HUES64 (cell line): ENCODE results near the gene SKOR1. TPM values are rescaled to one million over a fixed set of nuclear protein-coding genes. Genes with fewer than 3 reads are reported as not detected.

Experiments used
- H3K27ac ChIP-seq: 2 replicates; pipeline ENCODE4 v1.7.0; 2013; ENCODE audit warnings: low read depth, low read length, inconsistent platforms
- H3K27me3 ChIP-seq: 2 replicates; pipeline ENCODE4 v1.6.1; 2013; ENCODE audit warnings: mild to moderate bottlenecking, low read length; ENCODE audit not compliant: insufficient read depth
- H3K36me3 ChIP-seq: 2 replicates; pipeline ENCODE4 v1.6.1; 2013; ENCODE audit warnings: mild to moderate bottlenecking, low read length; ENCODE audit not compliant: insufficient read depth
- H3K4me1 ChIP-seq: 2 replicates; pipeline ENCODE4 v1.6.1; 2013; ENCODE audit warnings: mild to moderate bottlenecking, low read length, moderate library complexity; ENCODE audit not compliant: insufficient read depth
- H3K4me3 ChIP-seq: 2 replicates; pipeline ENCODE4 v1.5.1; 2013; ENCODE audit warnings: mild to moderate bottlenecking, low read length, moderate library complexity
- H3K9ac ChIP-seq: 2 replicates; pipeline ENCODE4 v1.6.1; 2013; ENCODE audit warnings: mild to moderate bottlenecking, low read depth, low read length
- H3K9me3 ChIP-seq: 2 replicates; pipeline ENCODE4 v1.6.1; 2013; ENCODE audit warnings: low read depth, low read length; ENCODE audit not compliant: insufficient read depth
- WGBS: fragments of 150-250, 120-280 bp; methylation state at CpG from one replicate; pipeline ENCODE4 v1.1.7; 2013; ENCODE audit warnings: missing lambda C conversion rate; 5-methylcytosine and 5-hydroxymethylcytosine counted together
- polyA plus RNA-seq, 2 experiments: library from polyadenylated mRNA; stranded (reverse); fragments of 50-300 nt; gene quantifications; one replicate each; pipeline ENCODE4 v1.2.3, GENCODE V29; 2013

The SKOR1 gene, protein sequence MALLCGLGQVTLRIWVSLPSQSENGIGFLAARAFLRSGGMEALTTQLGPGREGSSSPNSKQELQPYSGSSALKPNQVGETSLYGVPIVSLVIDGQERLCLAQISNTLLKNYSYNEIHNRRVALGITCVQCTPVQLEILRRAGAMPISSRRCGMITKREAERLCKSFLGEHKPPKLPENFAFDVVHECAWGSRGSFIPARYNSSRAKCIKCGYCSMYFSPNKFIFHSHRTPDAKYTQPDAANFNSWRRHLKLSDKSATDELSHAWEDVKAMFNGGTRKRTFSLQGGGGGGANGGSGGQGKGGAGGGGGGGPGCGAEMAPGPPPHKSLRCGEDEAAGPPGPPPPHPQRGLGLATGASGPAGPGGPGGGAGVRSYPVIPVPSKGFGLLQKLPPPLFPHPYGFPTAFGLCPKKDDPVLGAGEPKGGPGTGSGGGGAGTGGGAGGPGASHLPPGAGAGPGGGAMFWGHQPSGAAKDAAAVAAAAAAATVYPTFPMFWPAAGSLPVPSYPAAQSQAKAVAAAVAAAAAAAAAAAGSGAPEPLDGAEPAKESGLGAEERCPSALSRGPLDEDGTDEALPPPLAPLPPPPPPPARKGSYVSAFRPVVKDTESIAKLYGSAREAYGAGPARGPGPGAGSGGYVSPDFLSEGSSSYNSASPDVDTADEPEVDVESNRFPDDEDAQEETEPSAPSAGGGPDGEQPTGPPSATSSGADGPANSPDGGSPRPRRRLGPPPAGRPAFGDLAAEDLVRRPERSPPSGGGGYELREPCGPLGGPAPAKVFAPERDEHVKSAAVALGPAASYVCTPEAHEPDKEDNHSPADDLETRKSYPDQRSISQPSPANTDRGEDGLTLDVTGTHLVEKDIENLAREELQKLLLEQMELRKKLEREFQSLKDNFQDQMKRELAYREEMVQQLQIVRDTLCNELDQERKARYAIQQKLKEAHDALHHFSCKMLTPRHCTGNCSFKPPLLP
- polyA plus RNA-seq (2013, experiment 1 of 2) = 0.05 TPM
- polyA plus RNA-seq (2013, experiment 2 of 2) = not detected

DNA sequence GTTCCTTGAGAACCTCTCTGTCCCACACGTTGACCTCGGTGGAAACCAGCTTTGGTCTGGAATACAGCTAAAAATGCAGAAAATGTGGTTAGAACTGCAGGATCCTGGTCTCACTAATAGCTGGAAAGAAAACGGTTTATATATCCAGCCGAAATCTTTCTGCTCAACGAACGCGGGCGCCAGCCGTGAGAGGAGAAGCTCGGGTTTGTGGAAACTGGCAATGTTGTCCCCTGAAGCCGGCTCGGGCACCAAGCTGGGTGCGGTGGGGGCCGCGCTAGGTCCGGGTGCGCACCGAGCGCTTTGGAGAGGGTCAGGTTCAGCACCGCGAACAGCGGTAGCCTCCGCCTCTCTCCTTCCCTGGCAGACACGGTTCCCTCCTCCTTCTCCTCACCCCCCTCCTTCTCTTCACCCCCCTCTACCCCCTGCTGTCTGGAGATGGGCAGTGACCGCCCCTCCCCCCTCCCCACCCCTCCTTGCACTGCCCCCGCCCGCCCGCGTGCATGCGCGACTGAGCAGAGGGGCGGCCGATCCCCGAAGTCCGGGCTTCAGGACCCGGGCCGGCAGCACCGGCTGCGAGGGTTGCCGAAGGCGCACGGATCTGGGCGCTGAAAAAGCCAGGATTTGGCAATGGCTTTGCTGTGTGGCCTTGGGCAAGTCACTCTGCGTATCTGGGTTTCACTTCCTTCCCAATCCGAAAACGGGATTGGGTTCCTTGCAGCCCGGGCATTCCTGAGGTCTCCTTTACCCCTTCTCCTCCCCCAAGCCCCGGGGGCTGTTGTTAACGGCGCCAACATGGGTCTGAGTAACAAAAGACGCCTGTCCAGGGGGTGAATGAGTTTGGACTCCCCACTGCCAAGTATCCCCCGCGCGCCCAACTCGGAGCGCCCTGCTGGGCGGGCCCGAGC, at the start of gene SKOR1:
Gene SKOR1, plus strand, starts transcription at position 534 of the 905 bp plus-strand sequence. Its CDS starts 94 bp downstream, at position 628.
- H3K27me3 ChIP-seq = peaks cover 99% of the 10 kb centered on the region
- 1% methylated on average over 57 of the region's 58 CpGs for WGBS
- no peak within 1 kb of the TSS for H3K27ac ChIP-seq
- H3K36me3 ChIP-seq = no peaks in the 10 kb centered on the region
- no peak within 1 kb of the TSS for H3K9ac ChIP-seq
- H3K9me3 ChIP-seq = no peaks in the 10 kb centered on the region
- H3K4me3 ChIP-seq = peak within 1 kb of the TSS; percentile 24
- peaks cover 15% of the 10 kb centered on the region for H3K4me1 ChIP-seq

DNA sequence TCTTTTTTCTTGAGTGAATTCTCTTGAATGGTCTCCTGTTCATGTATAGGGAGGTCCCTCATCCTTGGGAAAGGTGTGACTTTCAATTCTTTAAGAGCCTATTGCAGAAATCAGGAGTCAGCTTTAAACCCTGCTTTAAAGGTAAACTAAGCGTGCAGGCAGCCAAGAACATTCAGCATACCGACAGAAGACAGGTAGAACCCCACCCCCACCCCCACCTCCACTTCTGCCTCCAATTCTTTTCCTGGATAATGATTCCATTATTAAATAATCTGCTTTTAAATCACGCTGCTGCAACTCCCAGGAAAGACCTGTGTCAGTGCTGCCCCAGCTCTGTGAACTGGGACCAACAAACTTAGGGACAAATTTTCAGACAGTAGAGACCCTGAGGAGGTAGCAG, 49.3 kb upstream of the SKOR1 start:
- H3K4me3 ChIP-seq = no peak overlapping the region
- H3K9ac ChIP-seq = no peak overlapping the region
- peaks cover 52% of the 10 kb centered on the region for H3K4me1 ChIP-seq
- H3K27ac ChIP-seq = no peak overlapping the region
- no peaks in the 10 kb centered on the region for H3K27me3 ChIP-seq
- no peaks in the 10 kb centered on the region for H3K36me3 ChIP-seq
- H3K9me3 ChIP-seq = no peaks in the 10 kb centered on the region
- WGBS = 91% methylated on average over 3 of the region's 3 CpGs

DNA sequence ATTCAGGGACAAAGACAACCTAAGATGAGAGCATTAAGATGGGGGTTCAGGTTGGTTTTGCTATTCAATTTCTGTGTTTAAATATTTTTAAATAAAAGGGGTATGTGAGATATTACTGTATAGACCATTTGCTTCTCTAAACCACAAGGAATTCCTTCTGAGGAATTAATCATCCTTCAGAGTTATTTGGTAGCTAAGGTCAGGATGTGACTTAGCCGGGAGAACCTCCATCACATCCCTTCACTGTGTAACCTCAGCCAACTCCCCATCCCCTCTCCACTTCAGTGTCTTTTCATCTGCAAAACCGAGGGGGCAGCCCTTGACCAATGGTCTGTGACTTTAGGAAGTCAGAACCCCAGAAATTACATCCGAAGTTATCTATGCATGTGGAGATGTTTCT, 48.7 kb upstream of the SKOR1 start:
- Histone ChIP-seq H3K27me3 (no peaks in the 10 kb centered on the region), H3K9ac (no peak overlapping the region), H3K4me3 (no peak overlapping the region), H3K36me3 (no peaks in the 10 kb centered on the region), H3K9me3 (no peaks in the 10 kb centered on the region), H3K4me1 (peaks cover 52% of the 10 kb centered on the region), H3K27ac (no peak overlapping the region)
- WGBS = 69% methylated on average over 3 of the region's 3 CpGs

DNA sequence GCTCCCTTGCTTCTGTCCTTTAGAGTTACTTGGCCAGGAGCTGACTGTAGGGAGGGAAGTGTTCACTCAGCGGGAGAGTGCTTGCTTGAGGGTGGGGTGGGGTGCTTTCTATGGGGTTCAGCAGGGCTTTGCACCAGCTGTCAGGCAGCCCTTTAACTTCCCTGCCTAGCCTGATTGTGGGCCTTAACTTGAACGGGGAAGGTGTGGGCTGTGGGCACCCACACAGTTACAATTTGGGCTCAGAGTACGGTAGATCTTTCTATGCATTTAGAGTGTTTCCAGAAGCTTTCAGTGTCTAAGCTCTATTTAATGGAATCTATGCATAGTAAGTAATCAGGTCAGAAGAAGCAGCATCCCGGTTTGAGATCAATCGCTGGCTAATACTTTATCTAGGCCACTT, 48.2 kb upstream of the SKOR1 start:
- H3K4me1 ChIP-seq = peaks cover 53% of the 10 kb centered on the region
- 81% methylated on average over 5 of the region's 5 CpGs for WGBS

DNA sequence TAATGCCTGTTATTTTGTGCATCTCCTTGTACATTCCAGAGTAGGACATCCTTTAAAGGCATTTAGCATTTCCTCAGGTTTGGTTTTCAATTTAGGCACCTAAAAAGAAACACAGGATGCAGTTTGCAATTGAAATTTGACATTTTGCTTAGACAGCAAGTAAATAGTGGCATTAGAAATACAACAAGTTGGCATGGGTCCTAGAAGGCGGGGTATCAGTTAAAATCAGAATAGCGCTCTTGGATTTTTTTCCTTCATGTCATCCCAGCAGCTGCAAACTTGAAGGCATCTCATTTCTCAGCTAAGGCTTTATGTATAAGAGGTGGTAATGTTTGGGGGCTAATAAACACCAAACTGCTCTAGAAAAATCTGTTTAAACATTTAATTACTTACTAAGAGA, 47.5 kb upstream of the SKOR1 start:
- no peaks in the 10 kb centered on the region for H3K36me3 ChIP-seq
- no peaks in the 10 kb centered on the region for H3K9me3 ChIP-seq
- no peak overlapping the region for H3K4me3 ChIP-seq
- 94% methylated on average over 2 of the region's 2 CpGs for WGBS
- no peak overlapping the region for H3K9ac ChIP-seq
- no peak overlapping the region for H3K27ac ChIP-seq
- H3K27me3 ChIP-seq = no peaks in the 10 kb centered on the region
- peaks cover 58% of the 10 kb centered on the region for H3K4me1 ChIP-seq

More for the DNA sequence above, 48.2 kb upstream of the SKOR1 start:
- Histone ChIP-seq H3K9ac (no peak overlapping the region), H3K4me3 (no peak overlapping the region), H3K9me3 (no peaks in the 10 kb centered on the region), H3K27ac (no peak overlapping the region), H3K27me3 (no peaks in the 10 kb centered on the region), H3K36me3 (no peaks in the 10 kb centered on the region)

DNA sequence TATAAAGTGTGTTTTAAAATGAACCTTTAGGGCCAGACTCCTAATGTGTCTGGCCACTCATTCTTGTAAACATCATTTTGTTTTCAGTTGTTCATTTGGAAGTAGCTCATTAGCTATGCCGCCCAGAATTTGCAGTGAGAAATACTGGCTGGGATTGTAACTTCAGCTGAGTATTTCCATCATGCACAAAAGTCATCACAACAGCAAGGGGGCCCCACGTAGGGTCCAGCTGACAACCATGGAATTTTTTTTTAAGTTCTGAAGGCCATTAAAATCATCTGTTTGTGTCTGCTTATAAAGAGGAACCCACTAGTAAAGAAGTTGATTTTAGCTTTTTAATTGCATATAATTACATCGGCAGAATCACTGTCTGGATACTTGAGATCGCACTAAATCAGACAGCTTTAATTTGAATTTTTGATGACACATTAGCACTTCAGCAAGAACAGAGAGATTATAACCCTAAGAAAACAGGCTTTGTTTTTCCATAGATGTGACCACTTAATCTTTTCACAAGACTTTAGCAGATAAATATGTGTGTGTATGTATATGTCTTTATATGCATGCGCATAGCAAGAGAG, 46.3 kb upstream of the SKOR1 start:
- 90% methylated on average over 5 of the region's 5 CpGs for WGBS
- H3K27me3 ChIP-seq = no peaks in the 10 kb centered on the region
- H3K4me3 ChIP-seq = no peak overlapping the region
- no peak overlapping the region for H3K27ac ChIP-seq
- no peak overlapping the region for H3K9ac ChIP-seq
- peaks cover 56% of the 10 kb centered on the region for H3K4me1 ChIP-seq
- H3K9me3 ChIP-seq = no peaks in the 10 kb centered on the region
- H3K36me3 ChIP-seq = no peaks in the 10 kb centered on the region

DNA sequence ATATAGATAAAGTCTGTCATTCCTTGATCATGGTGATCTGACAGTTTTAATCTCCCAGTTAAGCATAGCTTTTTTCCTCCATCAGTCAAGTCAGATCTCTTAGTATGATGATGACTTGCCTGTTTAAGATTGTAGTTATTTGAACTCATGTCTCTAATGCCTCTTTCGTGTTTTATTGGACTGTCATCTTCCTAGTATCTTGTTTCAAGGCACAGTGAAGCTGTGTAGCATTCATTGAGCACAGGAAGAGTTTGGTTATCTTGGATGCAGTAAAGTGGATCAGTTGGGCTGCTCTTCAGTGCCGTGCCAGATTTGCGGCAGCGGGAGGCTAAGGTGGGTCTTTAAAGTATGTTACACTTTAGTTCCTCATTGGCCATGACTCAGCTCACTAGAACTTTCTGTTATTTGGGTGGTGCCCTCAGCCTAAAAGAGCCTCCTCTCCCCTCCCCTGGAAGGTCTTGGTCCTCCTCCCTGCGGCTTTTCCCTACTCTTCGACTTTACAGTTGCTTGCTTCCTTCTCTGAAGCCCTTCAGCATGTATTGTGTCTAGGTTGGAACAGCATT, 45.7 kb upstream of the SKOR1 start:
- no peaks in the 10 kb centered on the region for H3K36me3 ChIP-seq
- 89% methylated on average over 5 of the region's 6 CpGs for WGBS
- no peak overlapping the region for H3K4me3 ChIP-seq
- H3K9me3 ChIP-seq = no peaks in the 10 kb centered on the region
- peaks cover 53% of the 10 kb centered on the region for H3K4me1 ChIP-seq
- no peak overlapping the region for H3K27ac ChIP-seq
- H3K27me3 ChIP-seq = no peaks in the 10 kb centered on the region
- no peak overlapping the region for H3K9ac ChIP-seq

DNA sequence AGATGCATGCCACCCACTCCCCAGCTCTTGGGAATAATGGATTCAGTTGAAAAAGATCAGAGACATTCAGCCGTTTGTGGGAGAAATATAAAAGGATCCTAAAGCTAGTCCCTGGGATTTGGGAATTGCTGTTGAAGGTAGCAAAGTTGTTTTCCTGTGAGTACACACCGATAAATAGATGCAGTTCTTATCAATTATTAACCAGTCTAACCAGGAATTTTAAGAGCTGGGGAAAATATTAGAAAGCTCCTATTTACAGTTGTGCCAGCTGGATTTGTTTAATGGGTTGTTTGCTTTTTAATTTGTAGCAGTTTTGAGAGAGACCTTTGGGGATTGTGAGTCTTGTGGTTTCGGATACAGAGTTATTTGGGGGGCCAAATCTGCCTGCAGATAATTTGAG, 44.2 kb upstream of the SKOR1 start:
- Histone ChIP-seq H3K4me3 (no peak overlapping the region), H3K9me3 (no peaks in the 10 kb centered on the region), H3K9ac (0 out of 2 replicates have a peak overlapping the region, but pooled peaks have one; percentile 28), H3K27me3 (no peaks in the 10 kb centered on the region), H3K27ac (no peak overlapping the region), H3K36me3 (no peaks in the 10 kb centered on the region), H3K4me1 (peaks cover 52% of the 10 kb centered on the region)
- WGBS = 84% methylated on average over 2 of the region's 3 CpGs

DNA sequence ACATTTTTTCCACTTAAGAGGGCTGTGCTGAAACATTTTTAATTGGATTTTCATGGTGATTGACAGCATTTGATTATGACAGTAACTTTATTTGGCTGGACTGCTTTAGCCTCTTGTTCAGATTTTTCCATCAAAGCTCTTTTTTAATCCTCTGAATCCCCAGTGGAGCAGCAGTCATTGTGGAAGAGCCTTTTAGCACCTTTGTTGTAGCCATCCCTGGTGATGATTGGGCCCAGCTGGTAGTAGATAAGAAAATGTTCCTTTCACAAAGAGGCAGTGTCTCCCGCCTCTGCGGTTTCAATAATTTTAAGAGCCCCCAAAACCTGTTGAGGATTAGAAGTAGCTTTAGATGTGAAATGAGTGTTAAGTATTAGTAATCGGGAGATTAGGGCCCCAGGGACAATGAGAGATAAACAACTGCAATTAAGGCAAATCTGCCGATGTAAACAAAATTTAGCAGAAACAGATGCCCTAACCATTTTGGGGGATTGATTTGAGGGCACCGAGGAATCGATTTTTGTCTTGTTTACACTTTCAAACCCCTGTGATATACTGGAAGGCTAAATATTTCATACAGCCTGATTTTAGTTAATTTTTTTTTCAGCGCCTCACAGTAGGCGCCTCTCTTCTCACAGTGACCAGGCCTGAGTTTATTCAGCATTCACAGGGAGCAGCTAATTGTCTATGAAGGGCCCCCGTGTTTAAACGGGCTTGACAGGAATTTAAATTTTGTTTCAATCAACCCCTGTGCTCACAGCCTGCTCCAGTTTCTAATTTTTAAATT, 43.2 kb upstream of the SKOR1 start:
- WGBS = 62% methylated on average over 10 of the region's 10 CpGs
- no peaks in the 10 kb centered on the region for H3K27me3 ChIP-seq
- no peaks in the 10 kb centered on the region for H3K9me3 ChIP-seq
- H3K27ac ChIP-seq = no peak overlapping the region
- peaks cover 50% of the 10 kb centered on the region for H3K4me1 ChIP-seq
- no peak overlapping the region for H3K4me3 ChIP-seq
- H3K36me3 ChIP-seq = no peaks in the 10 kb centered on the region
- H3K9ac ChIP-seq = no peak overlapping the region

DNA sequence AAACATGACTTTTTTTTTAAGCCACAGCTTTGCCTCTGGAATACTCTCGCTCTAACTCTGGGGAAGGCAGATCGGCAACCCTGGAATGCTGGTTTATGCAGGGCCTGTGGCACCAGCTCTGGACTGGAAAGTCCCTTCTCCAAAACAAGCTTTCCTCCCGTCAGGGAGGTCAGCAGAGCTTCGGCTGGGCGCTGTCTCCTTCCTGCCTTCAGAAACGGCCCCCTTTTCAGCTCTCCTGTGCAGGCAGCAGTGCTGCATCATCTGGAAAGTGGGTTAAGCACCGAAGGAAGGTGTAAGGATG, 42.7 kb upstream of the SKOR1 start:
- WGBS = 52% methylated on average over 7 of the region's 7 CpGs
- Histone ChIP-seq H3K27ac (no peak overlapping the region), H3K9me3 (no peaks in the 10 kb centered on the region), H3K4me3 (no peak overlapping the region), H3K36me3 (no peaks in the 10 kb centered on the region), H3K9ac (no peak overlapping the region), H3K27me3 (no peaks in the 10 kb centered on the region), H3K4me1 (peaks cover 53% of the 10 kb centered on the region)
